SKM-1 treated with dmso at 0.1 percent for 144 hours (cell line): Measurements from ENCODE around the gene PLEKHA7.
"Not testable (repeated sequence)": the region's sequence is repeated elsewhere in the genome, so short reads cannot be mapped to it uniquely, and the experiment has no call there.

ENCODE experiments used
- DNase-seq: peaks from one replicate; lab custom pipeline; 2025; ENCODE audit not compliant: unreplicated experiment; lab: John Stamatoyannopoulos, UW

PLEKHA7 gene, protein sequence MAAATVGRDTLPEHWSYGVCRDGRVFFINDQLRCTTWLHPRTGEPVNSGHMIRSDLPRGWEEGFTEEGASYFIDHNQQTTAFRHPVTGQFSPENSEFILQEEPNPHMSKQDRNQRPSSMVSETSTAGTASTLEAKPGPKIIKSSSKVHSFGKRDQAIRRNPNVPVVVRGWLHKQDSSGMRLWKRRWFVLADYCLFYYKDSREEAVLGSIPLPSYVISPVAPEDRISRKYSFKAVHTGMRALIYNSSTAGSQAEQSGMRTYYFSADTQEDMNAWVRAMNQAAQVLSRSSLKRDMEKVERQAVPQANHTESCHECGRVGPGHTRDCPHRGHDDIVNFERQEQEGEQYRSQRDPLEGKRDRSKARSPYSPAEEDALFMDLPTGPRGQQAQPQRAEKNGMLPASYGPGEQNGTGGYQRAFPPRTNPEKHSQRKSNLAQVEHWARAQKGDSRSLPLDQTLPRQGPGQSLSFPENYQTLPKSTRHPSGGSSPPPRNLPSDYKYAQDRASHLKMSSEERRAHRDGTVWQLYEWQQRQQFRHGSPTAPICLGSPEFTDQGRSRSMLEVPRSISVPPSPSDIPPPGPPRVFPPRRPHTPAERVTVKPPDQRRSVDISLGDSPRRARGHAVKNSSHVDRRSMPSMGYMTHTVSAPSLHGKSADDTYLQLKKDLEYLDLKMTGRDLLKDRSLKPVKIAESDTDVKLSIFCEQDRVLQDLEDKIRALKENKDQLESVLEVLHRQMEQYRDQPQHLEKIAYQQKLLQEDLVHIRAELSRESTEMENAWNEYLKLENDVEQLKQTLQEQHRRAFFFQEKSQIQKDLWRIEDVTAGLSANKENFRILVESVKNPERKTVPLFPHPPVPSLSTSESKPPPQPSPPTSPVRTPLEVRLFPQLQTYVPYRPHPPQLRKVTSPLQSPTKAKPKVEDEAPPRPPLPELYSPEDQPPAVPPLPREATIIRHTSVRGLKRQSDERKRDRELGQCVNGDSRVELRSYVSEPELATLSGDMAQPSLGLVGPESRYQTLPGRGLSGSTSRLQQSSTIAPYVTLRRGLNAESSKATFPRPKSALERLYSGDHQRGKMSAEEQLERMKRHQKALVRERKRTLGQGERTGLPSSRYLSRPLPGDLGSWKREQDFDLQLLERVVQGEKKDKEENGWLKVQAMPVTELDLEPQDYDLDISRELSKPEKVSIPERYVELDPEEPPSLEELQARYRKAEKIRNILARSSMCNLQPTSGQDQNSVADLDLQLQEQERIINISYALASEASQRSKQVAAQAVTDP

DNA sequence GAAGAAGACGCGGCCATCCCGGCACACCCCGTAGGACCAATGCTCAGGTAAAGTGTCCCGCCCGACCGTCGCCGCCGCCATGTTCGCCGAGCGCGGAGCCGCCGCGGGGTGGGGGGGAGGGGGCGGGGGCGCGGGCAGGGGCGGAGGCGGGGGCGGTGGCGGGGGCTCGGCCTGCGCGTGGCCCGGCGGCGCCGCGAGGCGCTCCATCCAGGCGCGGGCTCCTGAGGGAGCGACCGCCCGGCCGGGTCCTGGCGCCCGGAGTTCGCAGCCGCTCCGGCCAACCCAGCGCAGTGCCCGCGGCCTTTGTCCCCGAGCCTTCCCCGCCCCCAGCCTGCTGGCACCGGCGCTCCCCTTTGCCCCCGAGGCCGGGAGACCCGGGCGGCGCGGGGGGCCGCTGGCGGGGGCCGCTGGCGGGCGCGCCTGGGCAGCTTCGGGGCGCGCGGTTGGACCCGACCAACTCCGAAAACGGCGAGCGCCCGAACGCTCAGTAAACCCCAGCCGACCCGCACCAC, at the start of gene PLEKHA7:
PLEKHA7 (minus strand) TSS at position 94 of the 512 bp plus-strand sequence; CDS start at position 81, 13 bp downstream.
- no peak for DNase-seq

DNA sequence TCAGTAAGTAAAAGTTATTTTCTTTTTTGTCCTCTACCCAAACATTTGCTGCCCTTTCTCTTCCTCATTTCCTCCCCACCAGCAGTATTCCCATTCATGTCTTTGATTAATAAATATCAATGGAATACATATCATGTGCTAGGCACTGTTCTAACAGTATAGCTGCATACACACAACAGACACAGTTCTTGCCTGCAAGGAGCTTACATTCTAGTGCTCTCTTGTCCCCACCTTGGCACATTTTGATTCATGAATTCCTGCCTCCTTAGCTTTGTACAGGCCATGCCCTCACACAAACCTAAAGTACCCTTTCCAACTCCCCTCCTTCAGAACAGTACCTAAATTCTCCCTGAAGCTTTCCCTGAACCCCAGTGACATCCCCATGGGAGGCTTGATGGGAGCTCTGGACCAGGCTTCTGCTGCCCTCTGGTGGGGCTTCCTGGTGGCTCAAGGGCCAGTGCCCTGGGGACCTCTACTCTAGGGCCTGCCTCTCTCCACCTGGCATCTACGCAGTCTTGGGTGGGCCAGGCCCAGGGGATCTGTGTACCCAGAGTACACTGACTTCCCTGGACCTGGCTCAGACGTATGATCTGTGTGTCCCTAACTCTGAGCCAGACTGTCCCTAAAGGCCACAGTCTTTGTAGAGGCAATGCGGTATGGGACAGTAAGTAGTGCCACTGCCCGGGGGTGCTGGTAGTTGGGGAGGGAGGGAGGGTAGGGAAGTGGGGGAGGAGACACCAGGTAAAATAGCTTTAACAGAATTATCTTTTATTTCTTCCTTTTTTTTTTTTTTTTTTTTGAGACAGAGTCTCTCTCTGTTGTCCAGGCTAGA, 49.2 kb upstream of the PLEKHA7 start:
- DNase-seq, result peak; percentile 51

GRCh38 chr11:17051146-17051545, 36.9 kb upstream of the PLEKHA7 start:
- not testable (repeated sequence) for DNase-seq

GRCh38 chr11:17048491-17048890, 34.3 kb upstream of the PLEKHA7 start:
- not testable (repeated sequence) for DNase-seq

- no peak for DNase-seq
Observed at GRCh38 chr11:17046690-17047089, 32.5 kb upstream of the PLEKHA7 start.

DNA sequence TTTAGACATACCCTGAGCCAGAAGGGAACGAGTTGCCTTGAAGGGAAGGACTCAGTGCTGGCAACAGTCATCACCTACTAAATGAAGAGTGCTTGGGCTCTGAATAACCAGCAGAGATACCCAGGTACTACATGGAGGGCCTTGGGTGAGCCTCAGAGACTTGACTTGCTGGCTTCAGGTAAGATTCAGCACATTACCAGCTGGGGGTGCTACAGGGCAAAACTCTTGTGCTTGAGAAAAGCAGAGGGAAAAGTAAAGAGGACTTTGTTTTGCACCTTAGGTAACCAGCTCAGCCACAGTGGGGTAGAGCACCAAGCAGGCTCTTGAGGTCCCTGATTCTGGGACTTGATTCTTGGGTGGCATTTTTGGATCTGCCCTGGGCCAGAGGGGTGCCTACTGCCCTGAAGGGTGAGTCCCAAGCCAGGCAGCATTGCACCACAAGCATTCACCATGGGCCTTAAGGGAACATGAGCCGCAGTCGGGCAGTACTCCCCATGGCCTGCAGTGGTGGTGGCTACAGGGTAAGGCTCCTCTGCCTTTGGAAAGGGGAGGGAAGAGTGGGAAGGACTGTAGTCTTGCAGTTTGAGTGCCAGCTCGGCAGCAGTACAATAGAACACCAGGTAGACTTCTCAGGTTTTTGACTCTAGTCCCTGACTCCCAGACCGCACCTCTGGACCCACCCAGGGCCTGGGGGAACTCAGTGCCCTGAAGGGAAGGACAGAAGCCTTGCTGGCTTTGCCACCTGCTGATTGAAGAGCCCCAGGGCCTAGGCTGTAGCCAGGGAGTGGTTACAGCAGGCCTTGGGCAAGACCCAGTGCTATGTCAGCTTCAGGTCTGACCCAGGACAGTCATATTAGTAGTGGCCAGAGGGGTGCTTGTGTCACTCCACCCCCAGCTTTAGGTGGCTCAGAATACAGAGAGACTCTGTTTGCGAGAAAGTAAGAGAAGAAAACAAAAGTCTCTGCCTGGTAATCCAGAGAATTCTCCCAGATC, 22.7 kb upstream of the PLEKHA7 start:
- DNase-seq, result no peak

GRCh38 chr11:17034027-17034426, 19.8 kb upstream of the PLEKHA7 start:
- DNase-seq, result not testable (repeated sequence)

GRCh38 chr11:17026487-17027082, 12.4 kb upstream of the PLEKHA7 start:
- no peak for DNase-seq

DNA sequence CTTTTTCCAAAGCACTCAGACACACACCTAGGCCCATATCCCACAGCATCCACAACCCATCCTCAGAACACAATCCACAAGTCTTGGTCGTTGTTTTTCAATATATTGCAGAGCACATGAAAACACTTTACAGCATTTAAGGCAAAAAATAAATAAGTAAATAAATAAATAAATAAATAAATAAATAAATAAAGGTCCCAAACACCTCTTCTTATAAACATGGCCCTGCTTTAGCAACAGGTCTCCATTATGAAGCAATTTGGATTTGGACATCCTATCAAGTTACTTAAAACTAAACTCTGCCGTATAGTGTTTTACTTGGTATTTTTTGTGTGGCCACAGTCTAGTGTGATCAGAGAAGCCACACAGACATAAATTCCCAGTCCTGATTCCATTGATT, 10.7 kb upstream of the PLEKHA7 start:
- DNase-seq, result no peak

GRCh38 chr11:17021511-17021910, 7.3 kb upstream of the PLEKHA7 start:
- DNase-seq, result no peak

- DNase-seq, result no peak
Observed at GRCh38 chr11:17020831-17021230, 6.6 kb upstream of the PLEKHA7 start.

GRCh38 chr11:17019232-17019631, 5.0 kb upstream of the PLEKHA7 start:
- DNase-seq, result no peak

- DNase-seq, result no peak
Observed at GRCh38 chr11:17015627-17016126, 1.5 kb upstream of the PLEKHA7 start.

- DNase-seq, result peak; percentile 29
Observed at GRCh38 chr11:17014833-17015626, 816 bp upstream of the PLEKHA7 start.

- DNase-seq, result no peak
Observed at GRCh38 chr11:17013548-17014320, 480 bp downstream of the PLEKHA7 start.

GRCh38 chr11:17012712-17013547, 1.3 kb downstream of the PLEKHA7 start:
- no peak for DNase-seq
